Measurements from ENCODE around the gene FUT7. TPM values are rescaled to one million over a fixed set of nuclear protein-coding genes. Genes with fewer than 3 reads are reported as not detected.
A peak's percentile ranks its signal among the peaks of the same experiment; 100 is the strongest.

FUT7 gene
- total RNA-seq, 4 donors from 2014 or later = 0.20 TPM; not detected in 3

DNA sequence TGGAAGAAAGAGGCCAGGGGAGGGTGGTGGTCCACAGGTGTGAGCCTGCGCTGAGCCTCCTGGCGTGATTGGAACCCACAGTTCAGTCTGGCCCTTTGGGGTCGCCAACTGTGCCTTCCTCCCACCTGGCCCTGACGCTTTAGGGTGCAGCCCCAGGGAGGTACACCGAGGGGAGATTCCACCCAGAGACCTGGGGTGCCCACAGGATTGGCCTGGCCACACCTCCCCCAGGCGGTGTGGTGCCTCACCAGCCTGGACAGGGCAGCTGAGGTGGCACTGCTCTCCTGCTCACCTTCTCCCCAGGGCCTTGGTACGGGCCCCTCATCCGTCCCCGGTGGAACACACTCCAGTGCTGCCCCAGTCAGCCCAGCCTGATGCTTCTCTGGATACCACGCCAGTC lies 34.5 kb downstream of the FUT7 start:
- H3K4me1 ChIP-seq = peaks cover 0 to 45% (median 31%) of the 10 kb centered on the region in 3 donors
- ATAC-seq = no peak
- H3K4me3 ChIP-seq = no peak overlapping the region
- WGBS, 2 donors (ENCODE audit: low coverage in 1 of 2) = no CpG with 5 or more reads among the region's 10 CpGs
- TF ChIP-seq POLR2A (IDR thresholded peaks at IDR 0.05) (no peak), EP300 (IDR thresholded peaks at IDR 0.05) (no peak), POLR2AphosphoS5 (IDR thresholded peaks at IDR 0.05) (no peak)
- TF ChIP-seq, protein P1, sequence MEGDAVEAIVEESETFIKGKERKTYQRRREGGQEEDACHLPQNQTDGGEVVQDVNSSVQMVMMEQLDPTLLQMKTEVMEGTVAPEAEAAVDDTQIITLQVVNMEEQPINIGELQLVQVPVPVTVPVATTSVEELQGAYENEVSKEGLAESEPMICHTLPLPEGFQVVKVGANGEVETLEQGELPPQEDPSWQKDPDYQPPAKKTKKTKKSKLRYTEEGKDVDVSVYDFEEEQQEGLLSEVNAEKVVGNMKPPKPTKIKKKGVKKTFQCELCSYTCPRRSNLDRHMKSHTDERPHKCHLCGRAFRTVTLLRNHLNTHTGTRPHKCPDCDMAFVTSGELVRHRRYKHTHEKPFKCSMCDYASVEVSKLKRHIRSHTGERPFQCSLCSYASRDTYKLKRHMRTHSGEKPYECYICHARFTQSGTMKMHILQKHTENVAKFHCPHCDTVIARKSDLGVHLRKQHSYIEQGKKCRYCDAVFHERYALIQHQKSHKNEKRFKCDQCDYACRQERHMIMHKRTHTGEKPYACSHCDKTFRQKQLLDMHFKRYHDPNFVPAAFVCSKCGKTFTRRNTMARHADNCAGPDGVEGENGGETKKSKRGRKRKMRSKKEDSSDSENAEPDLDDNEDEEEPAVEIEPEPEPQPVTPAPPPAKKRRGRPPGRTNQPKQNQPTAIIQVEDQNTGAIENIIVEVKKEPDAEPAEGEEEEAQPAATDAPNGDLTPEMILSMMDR (IDR thresholded peaks at IDR 0.05) = no peak
- H3K27ac ChIP-seq = peak overlapping the region in 1 of 4 donors; percentile 3
- H3K27me3 ChIP-seq = peaks cover 58% of the 10 kb centered on the region
- H3K36me3 ChIP-seq = peaks cover 0 to 18% of the 10 kb centered on the region in 2 donors
- no peaks in the 10 kb centered on the region for H3K9me3 ChIP-seq

DNA sequence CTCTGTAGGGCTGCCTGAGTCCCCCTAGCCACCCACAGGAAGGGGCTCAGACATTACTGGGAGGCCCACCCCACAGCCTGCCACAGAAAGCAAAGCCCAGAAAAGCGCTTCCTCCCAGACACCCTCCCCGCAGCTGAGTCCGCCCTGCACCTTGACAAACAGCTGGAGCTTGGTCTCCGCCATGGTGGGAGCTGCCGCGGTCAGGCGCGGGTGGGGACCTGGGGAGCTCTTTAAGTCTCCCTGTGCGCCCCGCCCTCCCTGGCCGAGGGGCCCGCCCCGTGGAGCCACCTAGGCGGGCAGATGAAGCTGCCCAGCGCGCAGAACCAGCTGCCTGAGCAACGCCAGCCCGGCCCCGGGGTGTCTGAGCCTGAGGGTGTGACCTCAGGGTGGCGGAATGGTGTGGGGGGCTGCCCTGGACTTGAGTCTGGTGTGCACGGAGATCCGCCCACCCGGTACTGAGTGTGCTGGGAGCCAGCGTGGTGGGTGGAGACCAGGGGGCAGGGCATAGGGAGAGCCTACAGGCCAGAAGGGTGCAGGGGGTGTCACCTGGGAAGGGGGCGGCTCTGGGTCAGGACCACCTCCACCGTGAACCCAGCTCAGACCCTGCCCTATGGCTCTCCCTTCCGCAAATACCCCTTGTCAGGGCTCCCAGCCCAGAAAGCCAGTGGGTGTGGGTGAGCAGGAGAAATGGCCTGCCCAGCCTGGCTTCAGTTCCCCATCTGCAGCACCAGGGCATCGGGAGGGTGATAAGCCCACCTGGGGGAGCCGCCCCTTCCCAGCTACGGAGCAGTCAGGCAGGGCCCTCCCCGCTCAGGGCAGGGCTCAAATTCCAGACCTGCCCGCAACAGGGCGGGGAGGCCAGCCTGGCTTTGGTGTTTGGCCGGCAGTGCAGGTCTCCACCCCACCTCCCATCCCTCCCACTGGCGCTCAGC lies 35.3 kb downstream of the FUT7 start, which contains the start of gene CLIC3:
CLIC3 (minus strand) TSS at position 208 of the 932 bp plus-strand sequence; CDS start at position 183, 25 bp downstream.
- WGBS, 2 donors (ENCODE audit: low coverage in 1 of 2) = no CpG with 5 or more reads among the region's 35 CpGs
- Histone ChIP-seq H3K36me3 (peaks cover 0 to 18% of the 10 kb centered on the region in 2 donors), H3K27ac (peak within 1 kb of the TSS in 1 of 4 donors; percentile 35), H3K27me3 (peaks cover 58% of the 10 kb centered on the region), H3K9me3 (no peaks in the 10 kb centered on the region), H3K4me3 (peak within 1 kb of the TSS in 1 of 2 donors; percentile 28), H3K4me1 (peaks cover 0 to 48% (median 31%) of the 10 kb centered on the region in 3 donors)
- TF ChIP-seq POLR2AphosphoS5 (IDR thresholded peaks at IDR 0.05) = no peak
- ATAC-seq = no peak

DNA sequence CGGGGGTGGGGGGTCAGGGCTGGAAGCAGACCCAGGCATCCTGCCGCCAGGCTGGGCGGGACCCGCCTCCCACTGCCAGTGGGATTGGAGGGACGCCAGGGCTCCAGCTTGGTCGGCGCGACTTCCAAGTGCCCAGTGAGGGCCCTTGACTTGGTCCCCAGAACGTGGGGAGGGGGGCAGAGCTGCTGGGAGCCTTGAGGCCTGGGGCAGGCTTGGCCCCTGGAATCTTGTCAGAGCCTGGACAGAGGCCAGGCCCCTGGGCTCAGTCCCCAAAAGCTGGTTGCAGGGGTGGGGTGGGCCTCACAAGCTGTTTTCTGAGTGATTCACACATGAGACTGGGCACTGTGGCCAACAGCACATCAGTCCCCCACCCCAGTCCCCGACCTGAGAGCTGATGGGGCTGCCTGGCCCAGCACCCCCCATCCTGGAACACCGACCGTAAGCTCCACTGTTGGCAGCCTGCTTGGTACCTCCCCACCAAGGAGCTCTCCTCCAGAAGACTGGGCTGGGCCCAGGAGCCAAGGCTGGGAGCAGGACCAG lies 36.0 kb downstream of the FUT7 start:
- no peak for ATAC-seq
- no CpG with 5 or more reads among the region's 12 CpGs for WGBS, 2 donors (ENCODE audit: low coverage in 1 of 2)
- peaks cover 58% of the 10 kb centered on the region for H3K27me3 ChIP-seq
- TF ChIP-seq POLR2A (IDR thresholded peaks at IDR 0.05) (no peak), EP300 (IDR thresholded peaks at IDR 0.05) (no peak), POLR2AphosphoS5 (IDR thresholded peaks at IDR 0.05) (no peak)
- TF ChIP-seq, protein P1 (IDR thresholded peaks at IDR 0.05) = no peak
- no peaks in the 10 kb centered on the region for H3K9me3 ChIP-seq
- peak overlapping the region in 1 of 4 donors; percentile 35 for H3K27ac ChIP-seq
- H3K36me3 ChIP-seq = peaks cover 0 to 18% of the 10 kb centered on the region in 2 donors
- H3K4me3 ChIP-seq = peak overlapping the region in 1 of 2 donors; percentile 28
- H3K4me1 ChIP-seq = peaks cover 0 to 53% (median 31%) of the 10 kb centered on the region in 3 donors

DNA sequence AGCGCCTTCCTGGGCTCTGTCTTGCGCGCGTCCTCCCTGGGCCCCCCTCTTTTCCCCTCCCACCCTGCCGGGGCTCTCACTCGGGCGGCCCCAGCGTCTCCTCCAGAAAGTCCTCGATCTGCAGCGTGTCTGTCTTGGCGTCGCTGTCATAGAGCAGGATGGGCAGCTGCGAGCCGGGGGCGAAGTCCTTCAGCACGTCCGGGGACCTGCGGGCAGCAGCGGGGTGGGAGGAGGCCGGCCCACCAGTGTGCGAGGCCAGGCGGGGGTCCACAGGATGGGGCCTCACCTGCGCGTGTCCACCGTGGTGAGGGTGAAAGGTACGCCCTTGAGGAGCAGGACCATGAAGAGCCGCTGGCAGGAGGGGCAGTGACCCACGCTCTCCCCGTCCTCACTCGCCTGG lies 36.5 kb downstream of the FUT7 start:
- H3K36me3 ChIP-seq = peaks cover 0 to 18% of the 10 kb centered on the region in 2 donors
- peaks cover 58% of the 10 kb centered on the region for H3K27me3 ChIP-seq
- TF ChIP-seq EP300 (IDR thresholded peaks at IDR 0.05) = no peak
- no peak for TF ChIP-seq POLR2AphosphoS5 (IDR thresholded peaks at IDR 0.05)
- TF ChIP-seq POLR2A (IDR thresholded peaks at IDR 0.05) = no peak
- TF ChIP-seq, protein P1 (IDR thresholded peaks at IDR 0.05) = no peak
- WGBS, 2 donors (ENCODE audit: low coverage in 1 of 2) = no CpG with 5 or more reads among the region's 30 CpGs
- peaks cover 0 to 53% (median 31%) of the 10 kb centered on the region in 3 donors for H3K4me1 ChIP-seq
- H3K4me3 ChIP-seq = peak overlapping the region in 1 of 2 donors; percentile 28
- no peak for ATAC-seq
- peak overlapping the region in 1 of 4 donors; percentile 35 for H3K27ac ChIP-seq
- H3K9me3 ChIP-seq = no peaks in the 10 kb centered on the region

DNA sequence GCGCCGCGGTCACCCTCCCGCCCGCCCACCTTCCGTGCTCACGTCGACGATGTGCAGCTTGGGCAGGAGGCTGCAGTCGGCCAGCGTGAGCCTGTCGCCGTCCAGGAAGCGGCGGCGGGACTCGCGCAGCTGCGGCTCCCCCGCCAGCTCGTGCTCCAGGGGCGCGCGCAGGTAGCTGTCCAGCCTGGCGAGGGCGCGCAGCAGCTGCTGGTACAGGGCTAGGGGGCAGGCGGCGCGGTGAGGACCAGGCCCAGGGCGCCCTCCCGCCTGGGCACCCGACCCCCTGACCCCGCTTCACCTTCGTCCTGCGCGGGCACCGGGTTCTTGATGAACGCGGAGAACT lies 37.0 kb downstream of the FUT7 start:
- peaks cover 55% of the 10 kb centered on the region for H3K27me3 ChIP-seq
- H3K9me3 ChIP-seq = no peaks in the 10 kb centered on the region
- H3K36me3 ChIP-seq = peaks cover 0 to 18% of the 10 kb centered on the region in 2 donors
- no CpG with 5 or more reads among the region's 40 CpGs for WGBS, 2 donors (ENCODE audit: low coverage in 1 of 2)
- H3K27ac ChIP-seq = no peak overlapping the region
- ATAC-seq = no peak
- H3K4me3 ChIP-seq = peak overlapping the region in 1 of 2 donors; percentile 28
- TF ChIP-seq, protein P1 (IDR thresholded peaks at IDR 0.05) = no peak
- no peak for TF ChIP-seq EP300 (IDR thresholded peaks at IDR 0.05)
- no peak for TF ChIP-seq POLR2A (IDR thresholded peaks at IDR 0.05)
- TF ChIP-seq POLR2AphosphoS5 (IDR thresholded peaks at IDR 0.05) = no peak
- peaks cover 0 to 53% (median 31%) of the 10 kb centered on the region in 3 donors for H3K4me1 ChIP-seq
